NT2/D1 (cell line): Measurements from ENCODE around the gene D2HGDH.
"Not testable (repeated sequence)": the region's sequence is repeated elsewhere in the genome, so short reads cannot be mapped to it uniquely, and the experiment has no call there.

Experiments used
- DNase-seq: peaks from one replicate; pipeline ENCODE4 v3.0.0-alpha.2; 2011; ENCODE audit warnings: low read depth, low spot score
- H3K27me3 ChIP-seq: 2 replicates; pipeline ENCODE4 v1.6.0; 2011; ENCODE audit warnings: mild to moderate bottlenecking; ENCODE audit not compliant: insufficient read length, insufficient read depth
- H3K36me3 ChIP-seq: 2 replicates; pipeline ENCODE4 v1.6.1; 2011; ENCODE audit warnings: mild to moderate bottlenecking, low read length, mixed read lengths; ENCODE audit not compliant: insufficient read depth, insufficient read length
- H3K4me1 ChIP-seq: 2 replicates; pipeline ENCODE4 v1.5.1; 2011; ENCODE audit not compliant: insufficient read depth, insufficient read length
- H3K4me3 ChIP-seq: 2 replicates; pipeline ENCODE4 v1.5.1; 2011; ENCODE audit warnings: low read depth; ENCODE audit not compliant: insufficient read length
- H3K9ac ChIP-seq: 2 replicates; pipeline ENCODE4 v1.6.0; 2011; ENCODE audit warnings: low read depth; ENCODE audit not compliant: insufficient read length
- H3K9me3 ChIP-seq: 2 replicates; pipeline ENCODE4 v1.5.1; 2011; ENCODE audit warnings: mild to moderate bottlenecking, low read length; ENCODE audit not compliant: insufficient read depth
- SUZ12 ChIP-seq: IDR thresholded peaks from 2 replicates; pipeline ENCODE4 v1.6.1; 2011; ENCODE audit not compliant: insufficient read length, insufficient read depth; ENCODE audit errors: extremely low read depth
- YY1 ChIP-seq: IDR thresholded peaks from 2 replicates; pipeline ENCODE4 v1.6.1; 2011; ENCODE audit not compliant: insufficient read length, insufficient read depth
- ZNF274 ChIP-seq: IDR thresholded peaks from 2 replicates; pipeline ENCODE4 v1.6.1; 2011; ENCODE audit warnings: mild to moderate bottlenecking, low read depth, low read length

D2HGDH gene

DNA sequence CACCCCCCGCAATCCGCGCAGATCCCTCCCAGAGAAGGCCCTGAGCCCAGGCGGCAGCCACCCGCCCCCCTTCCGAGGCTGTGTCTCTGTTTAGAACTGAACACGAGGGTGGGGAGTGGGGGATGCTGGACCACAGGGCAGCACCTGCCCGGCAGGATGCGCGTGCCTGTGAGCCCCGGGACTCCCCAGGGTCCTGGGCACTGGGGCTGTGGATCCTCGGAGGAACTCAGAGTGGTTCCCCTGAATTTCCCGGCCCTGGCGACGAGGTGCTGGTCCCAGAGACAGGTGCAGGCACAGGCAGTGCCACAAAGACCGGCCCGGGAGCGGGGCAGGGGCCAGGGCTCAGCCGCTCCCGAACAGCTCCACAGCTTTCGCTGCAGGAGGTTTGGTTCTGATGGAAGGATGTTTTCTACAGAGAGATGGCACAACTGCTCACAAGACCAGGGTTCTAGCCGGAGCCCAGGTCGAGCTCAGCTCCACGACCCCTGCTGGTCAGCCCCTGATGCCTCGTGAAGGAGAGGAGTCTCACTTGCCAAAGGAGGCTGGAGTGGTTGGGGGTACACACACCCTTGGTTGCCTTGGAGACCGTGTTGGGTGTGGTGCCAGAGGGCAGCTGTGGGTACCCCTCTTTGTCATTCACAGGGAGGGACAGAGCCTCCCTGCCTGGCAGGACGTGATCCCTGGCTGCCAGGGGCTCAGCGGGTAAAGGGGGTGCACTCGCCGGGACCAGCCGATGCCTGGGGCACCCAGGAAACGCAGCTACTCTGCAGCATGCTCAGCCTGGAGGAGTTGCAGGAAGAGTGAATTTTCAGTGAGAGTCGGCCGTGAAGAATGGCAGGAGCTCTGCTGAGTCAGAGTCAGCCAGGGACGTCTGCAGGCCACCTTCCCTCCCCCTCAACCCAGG lies 70.1 kb downstream of the D2HGDH start:
- no peak for DNase-seq
- TF ChIP-seq YY1, result no peak
- TF ChIP-seq SUZ12, result no peak
- no peak for TF ChIP-seq ZNF274
- peaks cover 37% of the 10 kb centered on the region for H3K4me1 ChIP-seq
- peak overlapping the region; percentile 9 for H3K4me3 ChIP-seq
- H3K9me3 ChIP-seq, result no peaks in the 10 kb centered on the region
- peak overlapping the region; percentile 90 for H3K9ac ChIP-seq
- no peaks in the 10 kb centered on the region for H3K36me3 ChIP-seq
- H3K27me3 ChIP-seq, result no peaks in the 10 kb centered on the region

DNA sequence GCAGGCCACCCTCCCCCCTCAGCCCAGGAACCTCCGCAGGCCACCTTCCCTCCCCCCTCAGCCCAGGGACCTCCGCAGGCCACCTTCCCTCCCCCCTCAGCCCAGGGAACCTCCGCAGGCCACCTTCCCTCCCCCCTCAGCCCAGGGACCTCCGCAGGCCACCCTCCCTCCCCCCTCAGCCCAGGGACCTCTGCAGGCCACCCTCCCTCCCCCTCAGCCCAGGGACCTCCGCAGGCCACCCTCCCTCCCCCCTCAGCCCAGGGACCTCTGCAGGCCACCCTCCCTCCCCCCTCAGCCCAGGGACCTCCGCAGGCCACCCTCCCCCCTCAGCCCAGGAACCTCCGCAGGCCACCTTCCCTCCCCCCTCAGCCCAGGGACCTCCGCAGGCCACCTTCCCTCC lies 71.8 kb downstream of the D2HGDH start:
- peaks cover 36% of the 10 kb centered on the region for H3K4me1 ChIP-seq
- not testable (repeated sequence) for DNase-seq, H3K9ac ChIP-seq, H3K36me3 ChIP-seq, H3K27me3 ChIP-seq, H3K4me3 ChIP-seq, H3K9me3 ChIP-seq

GRCh38 chr2:241808051-241808720 lies 73.8 kb downstream of the D2HGDH start:
- DNase-seq, result no peak
- peaks cover 24% of the 10 kb centered on the region for H3K4me1 ChIP-seq
- H3K4me3 ChIP-seq, result no peak overlapping the region

DNA sequence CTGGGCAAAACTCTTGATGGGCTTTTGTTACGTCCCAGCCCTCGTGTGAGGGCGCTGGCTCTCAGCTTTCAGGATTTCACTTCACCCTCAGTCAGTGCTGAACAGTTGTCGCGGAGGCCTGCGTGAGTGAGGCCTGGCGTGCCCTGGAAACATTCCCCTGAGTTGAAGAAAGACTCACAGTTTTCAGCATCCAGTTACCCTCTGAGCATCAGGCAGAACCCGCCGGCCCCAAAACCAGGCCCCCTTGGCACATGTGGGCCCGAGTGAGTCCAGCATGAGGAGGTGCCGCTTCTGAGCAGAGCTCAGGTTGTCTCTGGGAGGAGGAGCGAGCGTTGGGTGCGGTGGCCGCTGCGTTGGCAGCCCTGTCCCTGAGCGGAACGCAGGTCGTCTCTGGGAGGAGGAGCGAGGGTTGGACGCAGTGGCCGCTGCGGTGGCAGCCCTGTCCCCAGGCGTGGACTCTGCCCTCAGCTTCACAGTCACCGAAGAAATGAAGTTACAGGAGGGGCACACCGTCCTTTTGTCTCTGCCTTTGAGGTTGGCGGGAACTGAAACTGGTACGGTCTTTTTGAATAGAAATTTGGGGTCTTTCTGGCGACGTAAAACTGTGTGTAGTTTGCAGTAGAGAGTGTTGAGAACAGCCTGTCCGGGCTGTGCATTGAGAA lies 74.4 kb downstream of the D2HGDH start, which contains the start of gene NEU4:
TSS of gene NEU4 (plus strand) at position 473 of the 662 bp plus-strand sequence. CDS start 5,292 bp downstream, outside the sequence.
- H3K27me3 ChIP-seq, result no peaks in the 10 kb centered on the region
- H3K9ac ChIP-seq, result peak within 1 kb of the TSS; percentile 59
- TF ChIP-seq ZNF274 (no peak), YY1 (no peak), SUZ12 (no peak)
- H3K36me3 ChIP-seq, result no peaks in the 10 kb centered on the region
- no peaks in the 10 kb centered on the region for H3K9me3 ChIP-seq
- DNase-seq, result no peak
- peaks cover 20% of the 10 kb centered on the region for H3K4me1 ChIP-seq
- no peak within 1 kb of the TSS for H3K4me3 ChIP-seq

More at GRCh38 chr2:241808051-241808720, 73.8 kb downstream of the D2HGDH start:
- Histone ChIP-seq H3K9ac (no peak overlapping the region), H3K27me3 (no peaks in the 10 kb centered on the region), H3K36me3 (no peaks in the 10 kb centered on the region), H3K9me3 (no peaks in the 10 kb centered on the region)
- no peak for TF ChIP-seq SUZ12
- no peak for TF ChIP-seq ZNF274
- no peak for TF ChIP-seq YY1

DNA sequence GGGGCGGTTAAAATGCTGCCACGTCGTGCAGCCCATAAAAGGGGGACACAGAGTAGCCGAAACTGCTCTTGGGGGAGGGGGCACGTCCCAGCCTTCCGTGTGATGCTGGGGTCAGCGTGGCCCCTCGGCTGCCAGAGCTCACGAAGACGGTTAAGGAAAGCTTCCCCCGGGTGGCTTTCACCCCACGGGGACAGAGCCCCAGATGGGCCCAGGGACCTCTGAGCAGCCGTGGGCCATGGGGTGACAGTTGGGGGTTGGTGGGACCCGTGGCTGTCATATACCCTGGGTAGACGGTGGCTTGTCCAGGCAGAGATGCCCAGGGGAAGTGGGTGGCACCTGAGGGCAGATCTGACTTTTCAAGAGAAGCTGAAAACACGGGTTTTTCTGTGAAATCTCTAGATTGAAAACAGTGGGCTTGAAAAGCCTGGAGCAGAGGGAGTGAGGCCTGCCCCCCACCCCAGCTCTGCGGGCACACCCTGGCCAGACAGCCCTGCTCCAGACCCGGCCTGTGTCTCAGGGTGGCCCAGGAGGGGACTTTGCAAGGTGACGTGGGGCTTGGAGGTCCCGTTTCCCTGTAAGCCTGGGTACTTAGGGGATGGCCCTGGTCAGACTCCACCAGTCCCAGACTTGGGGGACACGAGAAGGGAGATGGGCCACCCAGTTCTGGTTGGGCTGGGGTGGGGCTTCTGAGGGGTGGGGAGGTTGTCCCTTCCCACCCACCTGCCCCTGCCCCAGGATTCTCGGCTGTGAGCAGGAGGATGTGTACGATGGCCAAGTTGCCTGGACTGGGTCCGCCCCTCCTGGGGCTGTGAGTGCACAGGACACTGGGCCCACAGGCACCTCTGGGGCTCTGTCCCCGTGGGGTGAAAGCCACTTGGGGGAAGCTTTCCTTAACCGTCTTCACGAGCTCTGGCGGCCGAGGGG lies 75.2 kb downstream of the D2HGDH start:
- TF ChIP-seq YY1 (no peak), SUZ12 (no peak), ZNF274 (no peak)
- Histone ChIP-seq H3K9ac (peak overlapping the region; percentile 59), H3K9me3 (no peaks in the 10 kb centered on the region), H3K27me3 (no peaks in the 10 kb centered on the region), H3K4me1 (peaks cover 12% of the 10 kb centered on the region), H3K36me3 (no peaks in the 10 kb centered on the region), H3K4me3 (no peak overlapping the region)
- no peak for DNase-seq

GRCh38 chr2:241810307-241811200 lies 76.1 kb downstream of the D2HGDH start:
- no peaks in the 10 kb centered on the region for H3K27me3 ChIP-seq
- no peak for TF ChIP-seq ZNF274
- TF ChIP-seq YY1, result no peak
- no peak for TF ChIP-seq SUZ12
- H3K9ac ChIP-seq, result no peak overlapping the region
- H3K4me3 ChIP-seq, result no peak overlapping the region
- H3K4me1 ChIP-seq, result peaks cover 8% of the 10 kb centered on the region
- DNase-seq, result no peak
- no peaks in the 10 kb centered on the region for H3K9me3 ChIP-seq
- H3K36me3 ChIP-seq, result no peaks in the 10 kb centered on the region
